Endothelial cell of umbilical vein (primary cell): ENCODE data around the gene LOXL1. TPM values are rescaled to one million over a fixed set of nuclear protein-coding genes. Genes with fewer than 3 reads are reported as not detected.

Experiments
- BruUV-seq: library from RNA; stranded (reverse); fragments of 400-500 nt; replicated peaks from 2 replicates; lab custom pipeline; 2021; lab: Mats Ljungman, UMichigan
- CTCF ChIA-PET: fragments of 300-600, 350-600 bp; sonication (Branson Sonifier 250); formaldehyde crosslinking; loops from one replicate; lab custom pipeline; 2021; ENCODE audit warnings: antibody characterized with exemption, inconsistent platforms; lab: Charles Lee
- POLR2A ChIA-PET: fragments of 300-600, 350-600 bp; sonication (Branson Sonifier 250); formaldehyde crosslinking; loops from one replicate; lab custom pipeline; 2021; ENCODE audit warnings: antibody characterized with exemption, inconsistent platforms; lab: Charles Lee
- DNase-seq: peaks from one replicate; pipeline ENCODE4 v3.0.0-alpha.2; 2011; ENCODE audit warnings: low read depth, low spot score
- FAIRE-seq: peaks from 2 replicates; lab custom pipeline; 2011; peaks lifted over from hg19 to GRCh38; lab: Jason Lieb, UNC
- H2AFZ ChIP-seq: 2 replicates; pipeline ENCODE4 v1.6.0; 2012; ENCODE audit warnings: low read depth, low read length, control low read depth, inconsistent platforms
- H3K27ac ChIP-seq: 2 replicates; pipeline ENCODE4 v1.5.1; 2011; ENCODE audit warnings: low read depth, mild to moderate bottlenecking, control low read depth, low read length, moderate library complexity; ENCODE audit not compliant: insufficient read depth
- H3K27me3 ChIP-seq, 2 experiments: 2 replicates each; pipeline versions ENCODE4 v1.6.0 to v1.6.1; 2011; ENCODE audit warnings: low read length in 2 of 2, mixed read lengths in 1 of 2; ENCODE audit not compliant: control insufficient read depth in 2 of 2, insufficient read depth in 2 of 2
- H3K36me3 ChIP-seq, 2 experiments: 2 replicates in 1 of 2; 3 replicates in 1 of 2; pipeline ENCODE4 v1.5.1; 2011; ENCODE audit warnings: low read length in 2 of 2, mild to moderate bottlenecking in 1 of 2, moderate library complexity in 1 of 2; ENCODE audit not compliant: control insufficient read depth in 2 of 2, insufficient read depth in 2 of 2; ENCODE audit errors: extremely low read depth in 1 of 2
- H3K4me1 ChIP-seq: 3 replicates; pipeline ENCODE4 v1.5.1; 2011; ENCODE audit warnings: mild to moderate bottlenecking, low read length; ENCODE audit not compliant: control insufficient read depth, insufficient read depth; ENCODE audit errors: extremely low read depth
- H3K4me2 ChIP-seq: 2 replicates; pipeline ENCODE4 v1.6.1; 2011; ENCODE audit warnings: low read length, control low read depth, mixed read lengths; ENCODE audit not compliant: insufficient read depth
- H3K4me3 ChIP-seq, 3 experiments: fragments of 200-600 bp in 1 of 3; sonication (generic), shearing (Covaris generic) in 1 of 3; replicated peaks in 1 of 3; 2 replicates each; pipeline ENCODE4 v1.5.1; 2011 to 2016; ENCODE audit warnings: control low read depth in 3 of 3, low read length in 3 of 3, mild to moderate bottlenecking in 2 of 3, inconsistent platforms in 1 of 3, low read depth in 1 of 3, moderate library complexity in 1 of 3; ENCODE audit not compliant: insufficient read depth in 1 of 3
- H3K79me2 ChIP-seq: 2 replicates; pipeline ENCODE4 v1.6.0; 2012; ENCODE audit warnings: low read length, inconsistent platforms; ENCODE audit not compliant: control insufficient read depth, insufficient read depth
- H3K9ac ChIP-seq: replicated peaks from 2 replicates; pipeline ENCODE3; 2011; ENCODE audit warnings: low read length, control low read depth; ENCODE audit not compliant: insufficient read depth; ENCODE audit errors: extremely low read depth
- H3K9me1 ChIP-seq: replicated peaks from 3 replicates; pipeline ENCODE4 v1.6.0; 2011; ENCODE audit warnings: mild to moderate bottlenecking, low read length; ENCODE audit not compliant: control insufficient read depth, insufficient read depth; ENCODE audit errors: extremely low read depth
- H3K9me3 ChIP-seq: replicated peaks from 2 replicates; pipeline ENCODE4 v1.5.1; 2012; ENCODE audit warnings: low read length, inconsistent platforms; ENCODE audit not compliant: control insufficient read depth, insufficient read depth
- H4K20me1 ChIP-seq: replicated peaks from 2 replicates; pipeline ENCODE3; 2011; ENCODE audit warnings: mild to moderate bottlenecking, low read length; ENCODE audit not compliant: control insufficient read depth, insufficient read depth; ENCODE audit errors: extremely low read depth
- EZH2 ChIP-seq: IDR thresholded peaks from 2 replicates; pipeline ENCODE4 v1.6.1; 2012; ENCODE audit warnings: borderline replicate concordance, low read depth, mild to moderate bottlenecking, moderate library complexity, low read length, inconsistent platforms; ENCODE audit not compliant: severe bottlenecking
- FOS ChIP-seq: IDR thresholded peaks from 2 replicates; pipeline ENCODE4 v1.6.1; 2011; ENCODE audit warnings: mild to moderate bottlenecking, low read length, moderate library complexity, borderline replicate concordance; ENCODE audit not compliant: insufficient read depth
- GATA2 ChIP-seq: IDR thresholded peaks from 2 replicates; pipeline ENCODE4 v1.7.0; 2011; ENCODE audit warnings: low read depth, mild to moderate bottlenecking, moderate library complexity, mixed read lengths, low read length; ENCODE audit not compliant: insufficient read length, insufficient read depth
- JUN ChIP-seq: IDR thresholded peaks from 2 replicates; pipeline ENCODE4 v1.6.1; 2011; ENCODE audit warnings: borderline replicate concordance, low read depth; ENCODE audit not compliant: insufficient read length, insufficient read depth
- MYC ChIP-seq: IDR thresholded peaks from one replicate; pipeline ENCODE4 v1.6.1; 2011; ENCODE audit warnings: mild to moderate bottlenecking, low read depth, low read length
- POLR2A ChIP-seq: IDR thresholded peaks from 2 replicates; pipeline ENCODE4 v1.6.1; 2012; ENCODE audit warnings: low read depth, mild to moderate bottlenecking, control low read depth, low read length
- POLR2AphosphoS5 ChIP-seq: IDR thresholded peaks from 2 replicates; pipeline ENCODE4 v1.6.1; 2012; ENCODE audit warnings: low read depth, mild to moderate bottlenecking, control low read depth, low read length, moderate library complexity; ENCODE audit not compliant: insufficient read depth
- dilution Hi-C: fragments of 300-500 bp; cut with MboI; formaldehyde crosslinking; loops from one replicate; pipeline ENCODE4 v1.15.0; 2019; ENCODE audit warnings: low sequenced_read_pairs; ENCODE audit not compliant: extremely low pct_ligation_motif_present
- intact Hi-C: fragments of 100-400 bp; cut with micrococcal nuclease; formaldehyde crosslinking; loops from one replicate; pipeline ENCODE4 v1.10.0; 2022
- polyA plus RNA-seq, 4 experiments: library from polyadenylated mRNA; depleted of rRNA in 3 of 4; stranded (reverse) in 3 of 4; unstranded in 1 of 4; fragments of >200 nt; gene quantifications; 2 replicates each; pipeline versions ENCODE4 v1.2.1 to v1.2.3, GENCODE V29; 2011 to 2012; ENCODE audit warnings: missing spikeins in 1 of 4
- total RNA-seq: library from RNA; stranded (reverse); gene quantifications from 2 replicates; pipeline ENCODE4 v1.2.3, GENCODE V29; 2021
- TF ChIP-seq, protein P1 (sequence below), 2 donors: IDR thresholded peaks; 1 replicate in 1 of 2; 2 replicates in 1 of 2; pipeline ENCODE4 v1.5.1; 2011; ENCODE audit warnings: low read length in 2 of 2, mild to moderate bottlenecking in 2 of 2, moderate library complexity in 2 of 2, control low read depth in 1 of 2, inconsistent platforms in 1 of 2, low read depth in 1 of 2; ENCODE audit not compliant: insufficient read depth in 1 of 2; ENCODE audit errors: extremely low read depth in 1 of 2
- TF ChIP-seq, protein P2 (sequence below): IDR thresholded peaks from 2 replicates; pipeline ENCODE4 v1.6.1; 2011; ENCODE audit not compliant: insufficient read depth, insufficient read length

The LOXL1 gene
- total and polyA plus RNA-seq, 2 donors (not counting 3 experiments of a cell fraction or from before 2014, with no cell fraction given): 5.2 to 14.4 TPM

DNA sequence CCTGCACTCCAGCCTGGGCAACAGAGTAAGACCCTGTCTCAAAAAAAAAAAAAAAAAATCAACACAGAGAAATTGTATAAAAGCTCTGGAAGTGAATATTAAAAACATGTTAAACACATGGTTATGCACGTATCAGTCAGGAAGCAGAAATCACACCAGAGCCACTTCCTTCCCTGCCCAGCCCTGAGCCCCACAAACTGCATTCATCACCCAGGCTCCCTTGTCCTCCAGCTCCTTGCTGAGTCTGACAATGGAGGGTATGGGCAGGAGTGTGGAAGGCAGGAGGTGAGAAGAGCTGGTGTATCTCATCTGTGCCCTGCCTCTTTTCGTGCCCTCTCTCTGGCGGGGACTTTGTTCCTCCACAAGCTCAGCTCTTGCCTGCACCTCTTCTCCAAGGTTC, 12.1 kb upstream of the LOXL1 start:
- Histone ChIP-seq H3K4me1 (no peaks in the 10 kb centered on the region), H3K4me3 (no peak overlapping the region), H3K4me2 (no peak overlapping the region), H3K9ac (no peak overlapping the region), H2AFZ (no peak overlapping the region), H4K20me1 (no peaks in the 10 kb centered on the region), H3K9me3 (no peaks in the 10 kb centered on the region), H3K27ac (no peak overlapping the region), H3K9me1 (no peaks in the 10 kb centered on the region), H3K27me3 (peaks cover 0 to 10% of the 10 kb centered on the region in 2 experiments), H3K79me2 (no peaks in the 10 kb centered on the region), H3K36me3 (no peaks in the 10 kb centered on the region)
- TF ChIP-seq POLR2AphosphoS5 (no peak), EZH2 (no peak), GATA2 (no peak), MYC (no peak), JUN (no peak), POLR2A (no peak), FOS (no peak)
- TF ChIP-seq, protein P1, sequence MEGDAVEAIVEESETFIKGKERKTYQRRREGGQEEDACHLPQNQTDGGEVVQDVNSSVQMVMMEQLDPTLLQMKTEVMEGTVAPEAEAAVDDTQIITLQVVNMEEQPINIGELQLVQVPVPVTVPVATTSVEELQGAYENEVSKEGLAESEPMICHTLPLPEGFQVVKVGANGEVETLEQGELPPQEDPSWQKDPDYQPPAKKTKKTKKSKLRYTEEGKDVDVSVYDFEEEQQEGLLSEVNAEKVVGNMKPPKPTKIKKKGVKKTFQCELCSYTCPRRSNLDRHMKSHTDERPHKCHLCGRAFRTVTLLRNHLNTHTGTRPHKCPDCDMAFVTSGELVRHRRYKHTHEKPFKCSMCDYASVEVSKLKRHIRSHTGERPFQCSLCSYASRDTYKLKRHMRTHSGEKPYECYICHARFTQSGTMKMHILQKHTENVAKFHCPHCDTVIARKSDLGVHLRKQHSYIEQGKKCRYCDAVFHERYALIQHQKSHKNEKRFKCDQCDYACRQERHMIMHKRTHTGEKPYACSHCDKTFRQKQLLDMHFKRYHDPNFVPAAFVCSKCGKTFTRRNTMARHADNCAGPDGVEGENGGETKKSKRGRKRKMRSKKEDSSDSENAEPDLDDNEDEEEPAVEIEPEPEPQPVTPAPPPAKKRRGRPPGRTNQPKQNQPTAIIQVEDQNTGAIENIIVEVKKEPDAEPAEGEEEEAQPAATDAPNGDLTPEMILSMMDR (IDR thresholded peaks at IDR 0.05; ENCODE audit: extremely low read depth in 1 of 2, insufficient read depth in 1 of 2, low read depth in 1 of 2, low read length in 2 of 2): no peak
- TF ChIP-seq, protein P2, sequence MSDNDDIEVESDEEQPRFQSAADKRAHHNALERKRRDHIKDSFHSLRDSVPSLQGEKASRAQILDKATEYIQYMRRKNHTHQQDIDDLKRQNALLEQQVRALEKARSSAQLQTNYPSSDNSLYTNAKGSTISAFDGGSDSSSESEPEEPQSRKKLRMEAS: no peak
- no TSS peak for BruUV-seq
- dilution Hi-C loops: no loop called here
- ChIA-PET POLR2A (interaction anchor here (0.7 kb wide), 1 partner anchor 20 kb away, joined by 4 read pairs; no protein-coding TSS in a partner anchor), CTCF (interaction anchor here (0.8 to 13.7 kb wide), 3 partner anchors 10 to 50 kb away, joined by 3 to 239 read pairs (median 3); partner anchors contain the start of gene TBC1D21)
- intact Hi-C loops: no loop called here
- FAIRE-seq: no peak
- no peak for DNase-seq
